Hepatocyte (in vitro differentiated cells): ENCODE results near the gene KLHDC8A.

Experiments used
- CTCF ChIP-seq: fragments of 200-600 bp; sonication (generic); IDR thresholded peaks from 2 replicates; pipeline ENCODE4 v1.5.1; 2016; ENCODE audit warnings: antibody characterized with exemption, mild to moderate bottlenecking; ENCODE audit not compliant: poor library complexity
- EZH2phosphoT487 ChIP-seq: fragments of 200-600 bp; sonication (generic); IDR thresholded peaks from one replicate; pipeline ENCODE4 v1.6.1; 2018; ENCODE audit warnings: antibody characterized with exemption, mild to moderate bottlenecking, low read depth, moderate library complexity; ENCODE audit not compliant: unreplicated experiment, severe bottlenecking

- TF ChIP-seq CTCF = no peak
- TF ChIP-seq EZH2phosphoT487 = no peak
Observed at GRCh38 chr1:205306929-205307566, 49.7 kb downstream of the KLHDC8A start.
